Mucosa of rectum (tissue), 2 donors: ENCODE data around the gene FAM168A.
A peak's percentile ranks its signal among the peaks of the same experiment; 100 is the strongest.

ENCODE experiments used
- H3K27ac ChIP-seq, 2 donors: one replicate each; pipeline ENCODE4 v1.7.0; 2013; ENCODE audit warnings: inconsistent platforms in 2 of 2, low read depth in 2 of 2, low read length in 2 of 2
- H3K27me3 ChIP-seq, 2 donors: one replicate each; pipeline ENCODE4 v1.7.0; 2013; ENCODE audit warnings: low read length in 2 of 2; ENCODE audit not compliant: control insufficient read depth in 2 of 2, insufficient read depth in 2 of 2
- H3K36me3 ChIP-seq, 2 donors: one replicate each; pipeline ENCODE4 v1.7.0; 2013; ENCODE audit warnings: low read length in 2 of 2; ENCODE audit not compliant: control insufficient read depth in 2 of 2, insufficient read depth in 2 of 2
- H3K4me1 ChIP-seq, 2 donors: one replicate each; pipeline ENCODE4 v1.7.0; 2013; ENCODE audit warnings: low read length in 2 of 2, mild to moderate bottlenecking in 1 of 2; ENCODE audit not compliant: control insufficient read depth in 2 of 2, insufficient read depth in 2 of 2
- H3K4me3 ChIP-seq, 2 donors: one replicate each; pipeline ENCODE4 v1.7.0; 2013; ENCODE audit warnings: low read length in 2 of 2
- H3K9ac ChIP-seq, 2 donors: one replicate each; pipeline ENCODE4 v1.7.0; 2013; ENCODE audit warnings: low read length in 2 of 2, low read depth in 1 of 2, mild to moderate bottlenecking in 1 of 2
- H3K9me3 ChIP-seq, 2 donors: one replicate each; pipeline ENCODE4 v1.7.0; 2013; ENCODE audit warnings: low read length in 2 of 2; ENCODE audit not compliant: control insufficient read depth in 2 of 2
- donor health status: healthy.
- donor health status: Normal muscosa, but diverticular disease.

FAM168A gene

GRCh38 chr11:73393479-73394415, 204.2 kb downstream of the FAM168A start:
- no peaks in the 10 kb centered on the region for H3K9me3 ChIP-seq
- no peaks in the 10 kb centered on the region for H3K27me3 ChIP-seq
- H3K4me3 ChIP-seq, result no peak overlapping the region
- no peak overlapping the region for H3K9ac ChIP-seq
- H3K36me3 ChIP-seq, result peaks cover 0 to 3% of the 10 kb centered on the region in 2 donors
- H3K4me1 ChIP-seq, result no peaks in the 10 kb centered on the region
- H3K27ac ChIP-seq, result no peak overlapping the region

GRCh38 chr11:73393011-73393380, 204.9 kb downstream of the FAM168A start:
- Histone ChIP-seq H3K4me3 (no peak overlapping the region), H3K9ac (no peak overlapping the region), H3K27ac (no peak overlapping the region), H3K4me1 (no peaks in the 10 kb centered on the region), H3K36me3 (peaks cover 0 to 3% of the 10 kb centered on the region in 2 donors), H3K27me3 (no peaks in the 10 kb centered on the region), H3K9me3 (no peaks in the 10 kb centered on the region)

- Histone ChIP-seq H3K36me3 (peaks cover 0 to 3% of the 10 kb centered on the region in 2 donors), H3K27me3 (no peaks in the 10 kb centered on the region), H3K9me3 (no peaks in the 10 kb centered on the region), H3K4me3 (no peak overlapping the region), H3K9ac (no peak overlapping the region), H3K4me1 (no peaks in the 10 kb centered on the region), H3K27ac (no peak overlapping the region)
These were observed 205.6 kb downstream of the FAM168A start for GRCh38 chr11:73392108-73393010.

GRCh38 chr11:73391665-73392064, 206.2 kb downstream of the FAM168A start:
- H3K9me3 ChIP-seq, result no peaks in the 10 kb centered on the region
- H3K27me3 ChIP-seq, result no peaks in the 10 kb centered on the region
- H3K27ac ChIP-seq, result no peak overlapping the region
- H3K4me3 ChIP-seq, result no peak overlapping the region
- no peaks in the 10 kb centered on the region for H3K4me1 ChIP-seq
- peaks cover 0 to 3% of the 10 kb centered on the region in 2 donors for H3K36me3 ChIP-seq
- H3K9ac ChIP-seq, result no peak overlapping the region

GRCh38 chr11:73390601-73391565, 207.0 kb downstream of the FAM168A start:
- no peaks in the 10 kb centered on the region for H3K27me3 ChIP-seq
- H3K4me1 ChIP-seq, result peaks cover 0 to 4% of the 10 kb centered on the region in 2 donors
- H3K9me3 ChIP-seq, result no peaks in the 10 kb centered on the region
- H3K27ac ChIP-seq, result no peak overlapping the region
- no peak overlapping the region for H3K4me3 ChIP-seq
- H3K36me3 ChIP-seq, result peaks cover 0 to 3% of the 10 kb centered on the region in 2 donors
- no peak overlapping the region for H3K9ac ChIP-seq

GRCh38 chr11:73389916-73390315, 208.0 kb downstream of the FAM168A start:
- Histone ChIP-seq H3K27me3 (no peaks in the 10 kb centered on the region), H3K36me3 (peaks cover 0 to 3% of the 10 kb centered on the region in 2 donors), H3K27ac (no peak overlapping the region), H3K4me1 (peaks cover 4 to 7% of the 10 kb centered on the region in 2 donors), H3K4me3 (no peak overlapping the region), H3K9me3 (no peaks in the 10 kb centered on the region), H3K9ac (no peak overlapping the region)

- H3K27ac ChIP-seq, result no peak overlapping the region
- no peak overlapping the region for H3K4me3 ChIP-seq
- peaks cover 4 to 7% of the 10 kb centered on the region in 2 donors for H3K4me1 ChIP-seq
- no peaks in the 10 kb centered on the region for H3K9me3 ChIP-seq
- no peaks in the 10 kb centered on the region for H3K27me3 ChIP-seq
- H3K36me3 ChIP-seq, result peaks cover 0 to 3% of the 10 kb centered on the region in 2 donors
- no peak overlapping the region for H3K9ac ChIP-seq
These were observed 208.8 kb downstream of the FAM168A start for GRCh38 chr11:73389134-73389525.

GRCh38 chr11:73388265-73389133, 209.4 kb downstream of the FAM168A start:
- Histone ChIP-seq H3K36me3 (no peaks in the 10 kb centered on the region), H3K27ac (peak overlapping the region in 1 of 2 donors; percentile 43), H3K9me3 (no peaks in the 10 kb centered on the region), H3K4me3 (no peak overlapping the region), H3K27me3 (no peaks in the 10 kb centered on the region), H3K4me1 (peaks cover 10 to 13% of the 10 kb centered on the region in 2 donors), H3K9ac (peak overlapping the region in 1 of 2 donors; percentile 41)
